AG10803 (cell line): Measurements from ENCODE around the gene KRTAP13-3.
A peak's percentile ranks its signal among the peaks of the same experiment; 100 is the strongest.

Source experiments
- DNase-seq: peaks from one replicate; pipeline ENCODE4 v3.0.0; 2010; ENCODE audit warnings: low read depth
- H3K4me3 ChIP-seq: 2 replicates; pipeline ENCODE4 v1.5.1; 2011; ENCODE audit warnings: mild to moderate bottlenecking, low read length, control low read depth
- CTCF ChIP-seq: conservative IDR thresholded peaks from 2 replicates; pipeline ENCODE4 v1.5.1; 2011; ENCODE audit warnings: mild to moderate bottlenecking, low read length, control low read depth, inconsistent platforms

The KRTAP13-3 gene

GRCh38 chr21:30425826-30426225 is at the start of gene KRTAP13-3:
KRTAP13-3 (minus strand) TSS chr21:30425926; CDS start chr21:30425912, 14 bp downstream.
- no peak within 1 kb of the TSS for H3K4me3 ChIP-seq
- DNase-seq, result no peak
- TF ChIP-seq CTCF, result no peak

- H3K4me3 ChIP-seq, result no peak overlapping the region
- DNase-seq, result no peak
- TF ChIP-seq CTCF, result no peak
Observed at GRCh38 chr21:30468900-30469714, 43.4 kb upstream of the KRTAP13-3 start.

- no peak overlapping the region for H3K4me3 ChIP-seq
- TF ChIP-seq CTCF, result peak; percentile 15; the same call in 1 of the 2 replicates
- no peak for DNase-seq
Observed at GRCh38 chr21:30463713-30464112, 38.0 kb upstream of the KRTAP13-3 start.

GRCh38 chr21:30448514-30448913 is 22.8 kb upstream of the KRTAP13-3 start:
- H3K4me3 ChIP-seq, result no peak overlapping the region
- no peak for TF ChIP-seq CTCF
- DNase-seq, result no peak

GRCh38 chr21:30447056-30447455 is 21.3 kb upstream of the KRTAP13-3 start:
- no peak for DNase-seq
- TF ChIP-seq CTCF, result no peak
- no peak overlapping the region for H3K4me3 ChIP-seq

- no peak overlapping the region for H3K4me3 ChIP-seq
- DNase-seq, result no peak
- TF ChIP-seq CTCF, result no peak
Observed at GRCh38 chr21:30444204-30444603, 18.5 kb upstream of the KRTAP13-3 start.

GRCh38 chr21:30443226-30443625 is 17.5 kb upstream of the KRTAP13-3 start:
- no peak overlapping the region for H3K4me3 ChIP-seq
- TF ChIP-seq CTCF, result no peak
- no peak for DNase-seq
